IPS-NIHi7 (cell line): ENCODE results near the gene CCT7.

ENCODE experiments used
- DNase-seq: peaks from one replicate; pipeline ENCODE4 v3.0.0; 2012; ENCODE audit warnings: mixed read lengths; ENCODE audit errors: extremely low spot score

The CCT7 gene

DNA sequence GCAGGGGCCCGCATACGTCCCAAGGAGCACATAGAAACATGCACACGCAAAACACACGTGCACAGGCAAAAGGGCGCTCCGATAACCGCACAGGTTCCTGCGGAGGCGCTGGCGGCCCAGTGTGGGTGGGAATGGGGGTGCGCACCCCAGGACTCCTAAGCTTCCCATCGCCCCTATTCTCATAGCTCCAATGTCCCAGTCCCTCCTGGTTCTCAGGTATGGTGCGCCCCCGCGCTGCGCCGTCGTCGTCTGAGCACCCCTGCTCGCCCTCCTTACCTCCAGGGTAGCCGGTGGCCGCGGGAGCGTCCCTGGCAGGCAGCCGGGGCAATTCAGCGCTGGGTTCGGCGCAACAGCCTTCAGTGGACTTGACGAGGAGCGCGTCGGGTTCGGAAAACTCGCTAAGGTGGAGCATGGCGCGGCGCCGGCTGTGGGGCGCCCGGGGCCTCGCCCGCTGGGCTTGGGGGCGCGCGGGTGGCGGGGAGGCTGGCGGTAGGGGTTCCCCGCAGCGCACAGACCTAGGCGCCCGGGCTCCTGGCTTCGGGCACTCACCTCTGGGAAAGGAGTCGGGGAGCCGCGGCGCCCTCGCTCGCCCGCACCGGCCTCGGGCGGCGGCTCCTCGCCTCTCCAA, 58.9 kb downstream of the CCT7 start:
- DNase-seq = peak; percentile 36

- peak; percentile 97 for DNase-seq
Measured at GRCh38 chr2:73293534-73294171, 59.5 kb downstream of the CCT7 start, which contains the start of gene EGR4. TSS of gene EGR4 (minus strand) at chr2:73293548. CDS start at chr2:73293317, 231 bp downstream.

- DNase-seq = no peak
Measured at GRCh38 chr2:73294239-73294638, 60.1 kb downstream of the CCT7 start.

DNA sequence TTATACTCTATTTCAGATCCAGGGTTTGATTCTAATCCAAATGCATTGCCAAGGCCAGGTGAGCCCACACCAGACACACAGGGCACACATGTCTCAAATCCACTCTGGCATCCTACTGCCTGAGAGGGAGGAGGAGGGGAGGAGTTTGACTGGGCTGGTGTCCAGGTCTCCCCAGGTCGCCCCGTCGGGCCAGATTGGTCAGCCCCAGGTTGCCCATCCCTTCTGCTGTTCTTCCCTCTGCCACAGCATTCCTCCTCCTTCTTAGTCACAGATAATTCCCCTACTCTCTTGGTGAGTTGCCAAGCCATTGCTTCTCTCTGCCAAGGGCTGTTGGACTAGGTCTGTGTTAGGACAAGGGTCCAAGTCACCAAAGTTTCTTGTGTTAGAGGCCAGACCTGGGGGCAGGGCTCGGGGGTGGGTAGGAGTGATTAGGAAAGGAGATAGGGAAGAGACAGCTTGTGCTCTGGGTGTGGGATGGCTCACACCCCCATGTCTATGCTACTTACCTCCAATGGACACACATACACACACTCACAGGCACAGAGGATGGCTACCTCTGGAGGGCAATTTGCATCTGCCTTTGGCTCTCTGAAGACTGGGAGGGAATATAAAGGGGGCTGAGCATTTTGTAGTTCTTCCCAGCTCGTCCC, 61.8 kb downstream of the CCT7 start:
- DNase-seq = no peak

DNA sequence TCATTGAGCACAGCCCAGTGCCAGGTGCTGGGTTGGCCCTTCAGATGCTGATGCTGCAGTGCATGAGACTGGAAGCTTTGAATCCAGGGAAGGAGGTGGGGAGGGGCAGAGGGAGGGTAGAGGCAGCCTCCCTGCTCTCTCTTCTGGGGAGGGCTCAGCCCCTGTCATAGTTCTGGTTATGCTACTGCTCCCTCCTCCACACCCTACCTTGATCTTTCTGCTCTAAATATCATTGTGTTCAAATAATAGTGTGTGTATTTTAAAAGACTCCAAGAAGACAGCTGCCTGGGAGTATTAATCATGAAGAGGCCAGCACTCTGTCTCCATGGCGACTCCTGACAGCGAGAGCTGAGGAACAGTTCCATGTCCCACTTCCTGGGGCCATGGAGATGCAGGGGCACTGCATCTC, 63.0 kb downstream of the CCT7 start:
- no peak for DNase-seq

GRCh38 chr2:73297586-73297985, 63.5 kb downstream of the CCT7 start:
- no peak for DNase-seq

- DNase-seq = no peak
Measured at GRCh38 chr2:73300926-73301325, 66.8 kb downstream of the CCT7 start.

- no peak for DNase-seq
Measured at GRCh38 chr2:73301636-73302035, 67.5 kb downstream of the CCT7 start.
